ACHN (cell line): ENCODE data around the gene MTFR1L.

Experiments
- DNase-seq: peaks from one replicate; pipeline ENCODE4 v3.0.0-alpha.2; 2015
- in situ Hi-C: cut with HindIII; loops from 2 replicates; pipeline ENCODE4 v1.10.0; 2017; ENCODE audit warnings: low sequenced_read_pairs, low pct_ligation_motif_present, low pct_unique_long_range_greater_than_20kb

The MTFR1L gene

DNA sequence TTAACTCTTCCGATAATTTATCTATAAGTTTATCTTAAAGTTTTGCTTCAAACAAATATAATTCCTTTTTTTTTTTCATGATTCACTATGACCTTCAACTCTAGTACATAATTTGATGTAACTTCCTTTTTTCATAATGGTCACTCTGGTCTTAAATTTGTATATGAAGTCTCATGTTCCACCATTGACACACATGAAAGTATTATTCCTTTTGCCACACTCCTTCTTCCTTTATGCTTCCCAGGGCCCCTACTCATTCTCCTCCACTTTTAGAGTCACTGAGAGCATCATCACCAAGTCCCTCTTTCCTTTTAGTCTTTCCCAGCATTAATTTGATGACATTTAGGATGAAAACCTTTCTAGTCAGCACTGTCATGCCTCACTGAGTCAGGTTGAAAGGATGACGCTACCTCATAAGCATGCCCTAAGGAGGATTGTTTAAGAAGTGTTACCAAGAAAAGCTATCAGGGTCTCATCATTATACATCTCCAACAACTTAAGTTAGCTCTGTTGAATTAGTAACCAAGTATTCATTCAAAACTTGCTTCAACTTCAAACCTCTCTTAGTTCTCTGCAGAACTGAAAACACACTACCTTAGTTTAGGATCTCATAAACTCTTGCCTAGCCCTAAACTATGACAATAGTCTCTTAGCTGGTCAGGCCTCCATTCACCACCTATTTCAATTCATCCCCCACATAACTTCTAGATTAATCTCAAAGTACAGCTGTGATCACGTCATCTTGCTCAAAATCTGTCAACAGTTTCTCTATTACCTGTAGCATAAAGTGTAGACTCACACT, 25.0 kb downstream of the MTFR1L start:
- DNase-seq = peak; percentile 50
- in situ Hi-C loops = no loop called here

DNA sequence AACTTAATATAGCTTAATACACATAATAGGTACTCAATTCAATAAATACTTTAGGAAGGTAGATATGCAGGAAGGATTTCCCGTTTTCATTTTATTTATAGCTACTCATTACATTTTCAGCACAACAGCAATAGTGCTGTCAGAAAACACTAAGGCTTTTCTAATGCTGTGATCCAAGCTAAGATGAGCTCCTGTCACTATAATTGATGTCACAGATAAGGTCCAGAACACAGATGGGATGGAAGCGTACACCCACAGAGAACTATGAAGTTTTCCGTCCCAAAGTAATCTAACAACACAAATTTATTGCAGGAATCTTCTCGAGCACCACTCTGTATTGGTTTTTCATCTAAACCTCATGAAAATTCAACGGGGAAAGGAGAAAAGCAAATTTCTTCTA, 25.9 kb downstream of the MTFR1L start:
- DNase-seq = no peak
- in situ Hi-C loops = no loop called here

DNA sequence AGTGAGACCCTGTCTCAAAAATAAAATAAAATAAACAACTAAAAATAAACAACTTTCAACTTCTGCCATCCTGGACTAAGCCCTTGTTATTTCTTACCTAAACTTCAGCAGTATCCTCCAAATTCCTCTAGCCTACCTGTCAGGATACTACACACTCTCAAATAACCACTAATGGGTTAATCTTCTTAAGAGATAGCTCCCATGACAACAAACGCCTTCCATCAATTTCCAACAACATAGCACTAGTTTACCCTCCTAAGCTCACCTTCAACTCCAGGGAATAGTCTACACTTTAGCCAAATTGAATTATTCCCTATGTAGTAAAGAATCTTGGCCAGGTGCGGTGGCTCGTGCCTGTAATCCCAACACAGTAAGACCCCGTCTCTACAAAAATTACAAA, 28.2 kb downstream of the MTFR1L start:
- DNase-seq = no peak
- in situ Hi-C loops = no loop called here

DNA sequence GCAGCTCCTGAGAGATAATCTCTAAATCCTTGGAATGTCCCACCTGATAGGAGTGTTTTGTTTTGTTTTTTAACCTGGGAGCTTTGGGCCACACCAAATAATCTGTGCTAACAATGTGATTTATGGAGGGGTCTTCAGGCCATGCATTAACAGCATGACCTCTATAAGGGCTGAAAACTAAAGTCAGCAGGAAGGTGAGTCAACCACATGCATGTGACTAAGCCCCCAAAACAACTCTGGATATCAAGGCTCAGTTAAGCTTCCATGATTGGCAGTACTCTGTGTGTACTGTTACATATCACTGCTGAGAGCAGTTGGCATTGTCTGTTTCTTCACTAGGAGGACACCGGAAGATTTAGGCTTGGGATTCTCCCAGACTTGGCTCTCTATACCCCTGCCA, 28.8 kb downstream of the MTFR1L start:
- in situ Hi-C loops = no loop called here

DNA sequence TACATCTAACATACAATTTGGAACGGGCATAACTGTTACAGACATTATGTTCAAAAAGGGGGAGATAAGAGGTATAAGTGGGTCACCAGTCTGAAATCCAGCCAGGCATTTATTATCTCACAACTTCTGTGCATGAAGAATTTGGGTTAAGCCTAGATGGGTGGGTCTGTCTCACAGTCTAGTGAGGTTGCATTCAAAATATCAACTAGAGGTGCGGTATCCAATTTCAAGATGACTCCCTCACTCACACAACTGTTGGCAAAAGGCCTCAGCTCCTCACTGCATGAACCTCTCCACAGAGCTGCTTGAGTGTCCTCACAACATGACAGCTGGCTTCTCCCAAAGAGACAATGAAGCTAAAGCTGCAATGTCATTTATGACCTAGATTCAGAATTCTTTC, 34.8 kb downstream of the MTFR1L start:
- in situ Hi-C loops = no loop called here
- no peak for DNase-seq

More for the DNA sequence above, 28.8 kb downstream of the MTFR1L start:
- no peak for DNase-seq

DNA sequence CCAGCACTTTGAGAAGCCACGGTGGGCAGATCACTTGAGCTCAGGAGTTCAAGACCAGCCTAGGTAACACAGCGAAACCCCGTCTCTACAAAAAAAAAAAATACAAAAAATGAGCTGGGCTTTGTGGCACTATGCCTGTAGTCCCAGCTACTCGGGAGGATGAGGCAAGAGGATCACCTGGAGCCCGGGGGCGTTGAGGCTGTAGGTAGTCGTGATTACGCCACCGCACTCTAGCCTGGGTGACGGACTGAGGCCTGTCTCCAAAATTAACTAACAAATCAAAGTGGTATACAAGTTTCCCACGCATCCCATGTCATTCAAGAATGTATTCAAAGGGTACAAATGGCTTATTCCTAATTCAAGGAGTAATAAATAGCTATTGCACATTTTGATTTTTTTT, 37.1 kb downstream of the MTFR1L start:
- in situ Hi-C loops = no loop called here
- no peak for DNase-seq

DNA sequence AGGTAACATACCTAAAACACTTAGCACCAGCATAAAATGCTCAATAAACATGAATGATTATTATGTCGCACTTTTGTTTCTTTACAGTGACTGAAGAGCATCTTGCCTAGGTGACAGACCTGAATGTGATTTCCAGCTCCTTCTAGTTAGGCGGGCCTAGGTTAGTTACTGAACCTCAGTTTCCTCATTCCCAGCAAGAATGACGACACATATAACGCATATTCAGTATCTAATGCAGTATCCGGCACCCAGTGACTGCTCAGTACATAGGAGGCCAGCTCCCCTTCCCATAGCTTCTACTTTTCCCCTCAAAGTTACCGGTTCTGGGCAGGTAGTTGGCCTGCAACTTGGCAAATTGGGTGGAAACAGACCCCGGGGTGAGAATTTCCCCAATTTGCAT, 38.7 kb downstream of the MTFR1L start:
- no peak for DNase-seq
- in situ Hi-C loops = no loop called here

DNA sequence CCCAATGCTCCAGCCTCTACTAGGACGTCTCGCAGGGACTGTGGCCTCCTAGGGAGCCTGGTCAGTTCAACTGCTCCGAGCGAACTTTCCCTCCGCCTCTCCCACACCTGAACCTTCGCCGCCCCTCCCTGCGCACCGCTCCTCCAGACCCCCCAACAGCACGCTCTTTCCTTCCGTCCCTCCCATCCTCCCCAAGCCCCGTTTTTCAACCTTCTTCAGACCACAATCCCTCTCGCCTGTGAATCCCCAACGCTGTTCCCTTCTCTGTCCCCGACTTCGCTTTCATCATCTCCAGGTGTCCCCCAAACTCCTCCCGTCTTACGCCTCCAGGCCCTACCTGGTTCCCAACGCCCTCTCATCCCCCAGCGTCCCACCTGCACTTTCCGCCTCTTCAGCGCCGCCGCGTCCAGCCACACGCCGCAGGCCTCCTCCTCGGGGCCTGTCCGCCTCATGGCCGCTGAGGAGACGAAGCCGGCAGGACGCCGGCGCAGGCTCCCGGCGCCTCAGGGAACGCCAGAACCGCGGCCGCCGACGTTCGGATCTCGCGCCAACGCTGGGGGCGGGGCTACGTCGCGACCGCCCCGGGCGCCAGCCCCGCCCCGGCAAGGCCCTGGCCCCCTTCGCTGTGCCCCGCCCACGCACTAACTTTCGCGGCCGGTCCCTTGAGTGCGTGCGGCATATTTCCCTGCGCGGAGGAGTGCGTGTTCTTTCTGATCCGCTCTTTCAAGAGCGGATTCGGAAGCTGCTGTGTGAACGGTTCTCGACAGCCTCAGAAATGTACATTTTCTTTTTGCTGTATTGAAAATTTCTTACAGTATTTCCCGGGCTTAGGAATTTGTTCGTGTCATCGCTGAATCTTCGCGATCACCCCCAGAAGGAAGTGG, 39.4 kb downstream of the MTFR1L start, which contains the start of gene AUNIP:
Gene AUNIP, minus strand, starts transcription at position 552 of the 884 bp plus-strand sequence. Its CDS starts 100 bp downstream, at position 452.
- DNase-seq = peak; percentile 83
- in situ Hi-C loops = no loop called here

DNA sequence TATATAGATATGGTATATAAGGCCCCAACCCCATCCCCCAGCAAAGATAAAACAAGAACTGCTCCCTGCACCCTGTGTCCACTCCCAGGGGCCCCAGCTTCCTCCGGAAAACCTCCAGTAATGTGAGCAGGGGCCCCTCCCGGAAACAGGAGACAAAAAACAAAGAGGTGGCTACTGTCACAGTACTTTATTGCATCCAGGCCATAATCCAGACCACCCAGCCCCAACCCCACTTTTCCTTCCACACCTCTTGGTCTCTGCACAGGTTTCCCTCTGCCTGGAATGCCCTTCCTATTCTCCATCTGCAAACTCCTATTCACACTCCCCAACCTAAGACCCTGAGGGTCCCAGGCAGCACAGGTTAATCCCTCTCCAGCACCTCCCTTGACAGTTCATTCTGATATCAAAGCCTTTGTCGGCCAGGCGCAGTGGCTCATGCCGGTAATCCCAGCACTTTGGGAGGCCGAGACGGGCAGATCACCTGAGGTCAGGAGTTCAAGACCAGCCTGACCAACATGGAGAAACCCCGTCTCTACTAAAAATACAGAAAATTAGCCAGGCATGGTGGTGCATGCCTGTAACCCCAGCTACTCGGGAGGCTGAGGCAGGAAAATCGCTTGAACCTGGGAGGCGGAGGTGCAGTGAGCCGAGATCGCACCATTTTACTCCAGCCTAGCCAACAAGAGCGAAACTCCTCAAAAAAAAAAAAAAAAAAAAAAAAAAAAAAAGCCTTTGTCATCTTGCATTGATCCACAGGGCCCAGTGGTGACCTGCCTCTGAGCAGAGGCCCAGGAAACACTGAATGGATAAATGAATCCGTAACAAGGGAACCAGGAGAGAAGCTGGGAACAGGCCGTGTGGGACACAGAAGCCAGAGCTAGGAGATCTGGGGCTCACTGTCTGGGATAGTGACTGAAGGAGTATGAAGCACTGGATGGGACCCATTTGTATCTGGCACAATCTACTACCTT, 41.8 kb downstream of the MTFR1L start:
- in situ Hi-C loops = no loop called here
- no peak for DNase-seq

DNA sequence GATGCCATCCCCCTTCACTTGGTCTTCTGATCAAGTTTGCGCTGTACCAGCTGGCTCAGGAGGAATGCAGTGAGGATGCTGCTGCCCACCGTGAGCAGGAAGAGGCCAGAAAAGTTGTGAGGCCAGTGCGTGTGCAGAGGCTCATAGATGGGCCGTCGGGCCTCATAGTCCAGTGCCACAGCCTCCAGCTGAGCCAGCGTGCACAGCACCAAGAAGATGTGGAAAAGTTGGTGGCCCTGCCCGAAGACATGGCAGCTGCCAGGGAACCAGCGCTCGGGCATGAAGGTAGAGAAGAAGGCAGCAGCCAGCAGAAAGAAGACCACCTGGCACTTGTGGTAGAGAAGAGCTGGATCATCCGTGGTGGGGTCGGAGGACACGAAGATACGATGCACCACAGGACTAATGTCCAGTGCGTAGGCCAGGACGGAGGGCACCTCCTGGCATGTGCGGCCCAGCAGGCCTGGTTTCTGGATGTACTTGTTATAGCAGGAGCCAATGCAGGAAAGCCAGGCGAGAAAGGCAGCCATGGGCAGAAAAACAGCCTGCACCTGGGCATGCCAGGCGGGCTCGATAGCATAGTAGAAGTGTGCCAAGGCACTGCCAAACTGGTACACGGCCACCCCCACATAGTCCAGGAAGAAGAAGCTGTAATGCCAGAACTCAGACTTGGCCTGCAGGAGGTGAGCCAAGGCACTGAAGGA, 43.2 kb downstream of the MTFR1L start:
- in situ Hi-C loops = no loop called here
- DNase-seq = no peak

DNA sequence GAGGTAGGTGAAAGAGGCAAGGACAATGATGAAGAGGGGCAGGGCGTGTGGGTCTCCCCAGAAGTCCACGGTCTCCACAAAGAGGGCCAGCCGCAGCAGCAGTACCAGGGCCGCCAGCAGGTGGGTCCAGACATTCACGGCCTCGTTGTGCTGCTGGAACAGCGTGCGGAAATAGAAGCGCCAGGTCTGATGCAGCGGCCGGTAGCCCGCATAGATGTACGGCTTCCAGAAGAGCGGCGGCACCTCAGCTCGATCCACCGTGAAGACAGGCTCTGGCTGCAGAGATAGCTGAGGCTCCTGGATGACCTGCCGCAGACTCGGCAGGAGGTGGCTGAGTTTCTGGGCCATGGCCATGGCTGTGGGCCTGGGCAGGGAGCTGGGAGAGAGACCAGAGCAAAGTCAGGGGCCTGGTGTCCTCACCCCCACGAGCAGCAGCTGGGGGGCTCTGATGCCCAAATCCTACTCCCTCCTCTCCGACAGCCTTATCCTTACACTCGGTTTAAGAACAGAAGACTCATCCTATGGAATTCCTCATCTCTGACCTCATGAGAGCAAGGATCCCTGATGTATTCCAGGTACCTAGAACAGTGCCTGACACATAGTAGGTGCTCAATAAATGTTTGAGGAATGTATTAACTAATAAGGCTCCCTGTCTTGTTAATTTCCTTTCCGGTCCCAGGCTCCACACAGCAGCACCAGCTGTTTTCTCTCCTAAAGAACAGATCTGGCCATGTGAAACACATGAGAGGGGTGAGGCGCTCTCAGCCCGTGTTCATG, 43.9 kb downstream of the MTFR1L start:
- in situ Hi-C loops = no loop called here
- DNase-seq = no peak

DNA sequence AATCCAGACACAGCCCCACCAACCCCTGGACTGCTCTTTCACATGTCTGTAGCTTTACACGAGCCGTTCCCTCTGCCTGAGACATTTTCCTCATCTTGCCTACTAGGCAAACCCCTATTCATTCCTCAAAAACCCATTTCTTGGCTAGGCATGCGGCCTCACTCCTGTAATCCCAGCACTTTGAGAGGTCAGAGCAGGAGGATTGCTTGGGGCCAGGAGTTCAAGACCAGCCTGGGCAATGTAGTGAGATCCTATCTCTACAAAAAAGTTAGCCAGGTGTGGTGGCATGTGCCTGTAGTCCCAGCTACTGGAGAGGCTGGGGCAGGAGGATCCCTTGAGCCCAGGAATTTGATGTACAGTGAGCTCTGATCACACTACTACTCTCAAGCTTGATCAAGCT, 44.7 kb downstream of the MTFR1L start:
- DNase-seq = no peak
- in situ Hi-C loops = no loop called here

DNA sequence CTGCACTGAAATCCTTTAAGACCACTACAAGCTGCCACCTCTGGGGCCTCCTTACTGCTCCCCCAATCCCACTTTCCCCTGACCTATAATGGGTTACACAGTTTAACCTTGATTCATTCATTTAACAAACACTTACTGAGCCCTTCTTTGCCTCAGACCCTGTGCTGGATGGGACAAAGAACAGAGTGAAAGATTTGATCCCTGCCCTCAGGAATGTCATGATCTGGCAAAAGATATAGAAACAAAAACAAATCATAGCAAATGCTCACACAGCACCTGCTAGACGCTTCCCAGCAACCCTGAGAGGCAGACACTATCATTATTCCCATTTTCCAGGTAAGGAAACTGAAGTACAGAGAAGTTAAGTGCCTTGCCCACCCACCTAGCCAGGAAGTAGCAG, 46.5 kb downstream of the MTFR1L start:
- DNase-seq = no peak
- in situ Hi-C loops = no loop called here

DNA sequence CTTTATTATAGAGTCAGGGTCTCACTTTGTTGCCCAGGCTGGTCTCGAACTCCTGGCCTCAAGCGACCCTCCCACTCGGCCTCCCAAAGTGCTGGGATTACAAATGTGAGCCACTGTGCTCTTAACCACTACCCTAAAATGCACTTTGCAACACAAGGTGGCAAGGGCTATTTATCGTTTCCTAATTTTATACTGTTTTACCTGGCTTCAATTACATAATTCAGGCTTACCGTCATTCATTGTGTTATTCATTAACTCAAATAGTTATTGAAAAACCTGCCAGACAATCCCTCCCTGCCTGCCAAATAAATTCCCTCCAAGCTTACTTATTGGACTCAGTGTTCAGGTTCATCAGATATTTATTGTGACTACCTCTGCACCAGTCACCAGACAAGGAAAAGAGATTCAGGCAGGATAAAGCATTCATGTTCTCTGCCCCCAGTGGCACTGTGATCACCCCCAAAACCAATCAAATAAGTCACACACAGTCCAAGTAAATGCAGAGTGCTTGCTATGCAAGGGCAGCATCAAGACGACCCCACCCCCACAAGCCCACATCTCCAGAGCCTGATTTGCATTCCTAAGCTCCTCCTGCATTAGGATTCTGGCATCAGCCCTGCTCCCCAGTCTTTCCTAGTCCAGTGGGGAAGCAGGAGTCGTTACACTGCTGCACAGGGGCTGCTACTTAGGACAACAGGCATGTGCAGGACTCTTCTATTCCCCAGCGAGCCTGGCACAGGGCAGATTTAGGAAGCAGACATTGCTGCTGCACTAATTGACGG, 47.6 kb downstream of the MTFR1L start:
- peak; percentile 64 for DNase-seq
- in situ Hi-C loops = no loop called here

DNA sequence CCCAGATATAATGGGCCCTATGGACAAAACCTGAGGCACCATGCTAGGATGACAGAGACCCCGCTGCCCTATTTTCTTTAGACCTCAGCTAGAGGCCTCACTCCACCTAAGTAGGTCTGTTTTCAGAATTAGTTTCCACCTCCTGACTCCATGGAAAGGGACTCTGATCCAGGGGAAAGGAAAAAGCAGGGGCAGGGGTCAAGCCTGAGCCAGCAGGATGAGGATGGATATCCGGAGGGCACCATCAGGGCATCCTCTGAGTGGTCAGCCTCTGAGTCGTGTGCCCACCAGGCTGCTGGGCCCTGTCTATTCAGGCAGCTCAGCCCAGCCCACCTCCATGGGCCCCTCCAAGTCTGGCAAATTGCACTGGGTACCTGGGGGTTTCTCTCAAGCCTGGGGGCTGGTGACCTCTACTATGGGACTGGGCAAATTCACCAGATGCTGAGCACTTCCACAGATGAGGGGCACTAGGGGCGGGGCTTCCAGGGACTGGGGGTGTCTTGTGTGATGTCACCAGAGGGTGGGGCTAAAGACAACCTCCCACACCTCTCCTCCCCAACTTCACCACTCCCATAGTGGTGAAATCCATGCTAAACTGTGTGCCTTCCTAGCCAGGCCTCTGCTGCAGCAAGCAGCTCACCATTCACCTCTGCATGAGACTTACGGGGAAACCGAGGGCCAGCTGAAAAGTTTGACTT, 50.3 kb downstream of the MTFR1L start:
- in situ Hi-C loops = no loop called here
- no peak for DNase-seq

DNA sequence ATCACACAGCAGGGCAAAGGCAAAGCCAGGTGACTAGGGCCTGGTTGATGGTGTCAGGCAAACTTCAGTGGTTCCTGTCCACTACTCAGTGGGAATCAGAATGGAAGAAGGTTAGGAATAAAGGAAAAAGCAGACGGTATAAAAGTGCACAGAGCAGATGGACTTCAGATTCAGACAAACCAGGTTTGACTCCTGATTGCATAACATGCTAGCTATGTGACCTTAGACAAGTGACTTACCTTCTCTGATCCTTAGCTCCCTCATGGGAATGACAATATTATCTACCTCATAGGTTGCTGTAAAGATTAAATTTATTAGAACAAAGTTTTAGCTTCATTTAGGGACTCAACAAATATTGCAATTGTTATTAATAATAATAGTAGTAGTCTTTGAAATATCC, 50.9 kb downstream of the MTFR1L start:
- DNase-seq = no peak
- in situ Hi-C loops = no loop called here
